Fibroblast of skin of left biceps (primary cell): ENCODE results near the gene MEG3.

ENCODE experiments used
- DNase-seq, 2 experiments: peaks; one replicate each; pipeline ENCODE4 v3.0.0-alpha.2; 2013; ENCODE audit warnings: low read depth in 2 of 2

The MEG3 gene

GRCh38 chr14:100864960-100865681 lies 39.2 kb downstream of the MEG3 start:
- DNase-seq: no peak

- DNase-seq: no peak
Observed at GRCh38 chr14:100865682-100866591, 40.0 kb downstream of the MEG3 start.

GRCh38 chr14:100866666-100867630 lies 41.0 kb downstream of the MEG3 start:
- DNase-seq: no peak

- DNase-seq: no peak
Observed at GRCh38 chr14:100867631-100868315, 41.9 kb downstream of the MEG3 start.

- no peak for DNase-seq
Observed at GRCh38 chr14:100868621-100869370, 42.9 kb downstream of the MEG3 start.

- peak in 1 of 2 experiments; percentile 17 for DNase-seq
Observed at GRCh38 chr14:100871234-100872186, 45.6 kb downstream of the MEG3 start.

- no peak for DNase-seq
Observed at GRCh38 chr14:100872259-100873095, 46.6 kb downstream of the MEG3 start.

- DNase-seq: no peak
Observed at GRCh38 chr14:100873096-100873482, 47.2 kb downstream of the MEG3 start.

GRCh38 chr14:100874051-100874410 lies 48.1 kb downstream of the MEG3 start:
- DNase-seq: no peak

GRCh38 chr14:100874411-100875091 lies 48.6 kb downstream of the MEG3 start:
- DNase-seq: no peak

GRCh38 chr14:100875126-100875525 lies 49.2 kb downstream of the MEG3 start:
- no peak for DNase-seq

- no peak for DNase-seq
Observed at GRCh38 chr14:100875861-100876590, 50.1 kb downstream of the MEG3 start.

GRCh38 chr14:100878271-100879146 lies 52.6 kb downstream of the MEG3 start:
- no peak for DNase-seq

- DNase-seq: no peak
Observed at GRCh38 chr14:100879194-100879593, 53.3 kb downstream of the MEG3 start.

GRCh38 chr14:100879782-100880181 lies 53.9 kb downstream of the MEG3 start:
- no peak for DNase-seq
